SK-N-SH treated with all-trans-retinoic acid at 6 μM for 48 hours (cell line): ENCODE data around the gene SOX8.

Experiments used
- ATAC-seq: fragments of 200-7000 bp; cut with Tn5 transposase; 3 replicates; pipeline ENCODE4 v1.9.1; 2020; ENCODE audit warnings: mild to moderate bottlenecking, moderate library complexity
- ARNTL ChIP-seq: fragments of 450-650 bp; formaldehyde crosslinking; IDR thresholded peaks from 2 replicates; pipeline ENCODE4 v1.5.0; 2020; ENCODE audit warnings: low read depth, mild to moderate bottlenecking, moderate library complexity, borderline replicate concordance
- BACH2 ChIP-seq: fragments of 250-450 bp; sonication (Bioruptor Pico); IDR thresholded peaks from 2 replicates; pipeline ENCODE4 v1.9.0; 2021; ENCODE audit warnings: mild to moderate bottlenecking, borderline replicate concordance
- CREB5 ChIP-seq: fragments of 250-450 bp; sonication (Bioruptor Pico); IDR thresholded peaks from 2 replicates; pipeline ENCODE4 v1.5.1; 2020; ENCODE audit warnings: low read depth, mild to moderate bottlenecking, moderate library complexity
- CSDC2 ChIP-seq: fragments of 250-450 bp; sonication (Bioruptor Pico); IDR thresholded peaks from 2 replicates; pipeline ENCODE4 v1.5.0; 2020; ENCODE audit warnings: mild to moderate bottlenecking, moderate library complexity
- CSRNP3 ChIP-seq: fragments of 250-450 bp; sonication (Bioruptor Pico); IDR thresholded peaks from 2 replicates; pipeline ENCODE4 v1.5.1; 2021; ENCODE audit warnings: mild to moderate bottlenecking, moderate library complexity
- GLIS3 ChIP-seq: fragments of 250-450 bp; sonication (Bioruptor Pico); IDR thresholded peaks from 2 replicates; pipeline ENCODE4 v1.5.0; 2020; ENCODE audit warnings: mild to moderate bottlenecking, moderate library complexity
- ISL1 ChIP-seq: fragments of 250-450 bp; sonication (Bioruptor Pico); IDR thresholded peaks from 2 replicates; pipeline ENCODE4 v2.1.2; 2022; ENCODE audit warnings: mild to moderate bottlenecking, moderate library complexity
- OSR1 ChIP-seq: fragments of 250-450 bp; sonication (Bioruptor Pico); IDR thresholded peaks from 2 replicates; pipeline ENCODE4 v1.8.0; 2022; ENCODE audit warnings: moderate library complexity, mild to moderate bottlenecking, inconsistent platforms
- PATZ1 ChIP-seq: fragments of 250-450 bp; sonication (Bioruptor Pico); IDR thresholded peaks from 2 replicates; pipeline ENCODE4 v1.8.0; 2020; ENCODE audit warnings: mild to moderate bottlenecking, moderate library complexity, borderline replicate concordance
- POU6F1 ChIP-seq: fragments of 250-450 bp; sonication (Bioruptor Pico); IDR thresholded peaks from 2 replicates; pipeline ENCODE4 v1.8.0; 2021; ENCODE audit warnings: low read depth, mild to moderate bottlenecking, moderate library complexity, borderline replicate concordance
- PPARA ChIP-seq: fragments of 250-450 bp; sonication (Bioruptor Pico); IDR thresholded peaks from 2 replicates; pipeline ENCODE4 v1.5.0; 2020; ENCODE audit warnings: mild to moderate bottlenecking, borderline replicate concordance
- SNAI2 ChIP-seq: fragments of 250-450 bp; sonication (Bioruptor Pico); IDR thresholded peaks from 2 replicates; pipeline ENCODE4 v1.5.0; 2020; ENCODE audit warnings: mild to moderate bottlenecking, moderate library complexity
- TCF4 ChIP-seq: fragments of 250-450 bp; sonication (Bioruptor Pico); IDR thresholded peaks from 2 replicates; pipeline ENCODE4 v1.8.0; 2021; ENCODE audit warnings: mild to moderate bottlenecking, moderate library complexity, borderline replicate concordance
- TOX ChIP-seq: fragments of 250-450 bp; sonication (Bioruptor Pico); IDR thresholded peaks from 2 replicates; pipeline ENCODE4 v1.8.0; 2021; ENCODE audit warnings: mild to moderate bottlenecking, moderate library complexity, borderline replicate concordance
- TSHZ2 ChIP-seq: fragments of 250-450 bp; sonication (Bioruptor Pico); IDR thresholded peaks from 2 replicates; pipeline ENCODE4 v1.5.0; 2020; ENCODE audit warnings: mild to moderate bottlenecking, moderate library complexity
- ZC3H10 ChIP-seq: fragments of 250-450 bp; sonication (Bioruptor Pico); IDR thresholded peaks from 2 replicates; pipeline ENCODE4 v1.5.1; 2021; ENCODE audit warnings: mild to moderate bottlenecking, moderate library complexity
- ZFP3 ChIP-seq: fragments of 250-450 bp; sonication (Bioruptor Pico); IDR thresholded peaks from 2 replicates; pipeline ENCODE4 v1.5.0; 2020; ENCODE audit warnings: mild to moderate bottlenecking, moderate library complexity
- ZFP30 ChIP-seq: fragments of 450-650 bp; formaldehyde crosslinking; IDR thresholded peaks from 2 replicates; pipeline ENCODE4 v1.5.0; 2022; ENCODE audit warnings: mild to moderate bottlenecking, moderate library complexity
- ZNF565 ChIP-seq: fragments of 450-650 bp; formaldehyde crosslinking; conservative IDR thresholded peaks from 2 replicates; pipeline ENCODE4 v1.5.0; 2020; ENCODE audit warnings: low read depth, mild to moderate bottlenecking, moderate library complexity
- ZNF70 ChIP-seq: fragments of 450-650 bp; formaldehyde crosslinking; IDR thresholded peaks from 2 replicates; pipeline ENCODE4 v1.5.0; 2020; ENCODE audit warnings: mild to moderate bottlenecking, moderate library complexity

The SOX8 gene

GRCh38 chr16:997440-998051 is 16.0 kb downstream of the SOX8 start:
- ATAC-seq, result peak; percentile 42
- no peak for TF ChIP-seq ZNF565 (CRISPR knock-in tag)
- no peak for TF ChIP-seq ZC3H10 (CRISPR knock-in tag)
- TF ChIP-seq CSDC2 (CRISPR knock-in tag), result no peak
- TF ChIP-seq ZFP30 (CRISPR knock-in tag), result no peak
- TF ChIP-seq SNAI2 (CRISPR knock-in tag), result no peak
- TF ChIP-seq POU6F1 (CRISPR knock-in tag), result no peak

GRCh38 chr16:998211-998610 is 16.6 kb downstream of the SOX8 start:
- ATAC-seq, result no peak
- TF ChIP-seq TSHZ2 (CRISPR knock-in tag) (no peak), POU6F1 (CRISPR knock-in tag) (no peak), CSRNP3 (CRISPR knock-in tag) (no peak), ISL1 (CRISPR knock-in tag) (no peak), TOX (CRISPR knock-in tag) (no peak), OSR1 (CRISPR knock-in tag) (no peak), ZC3H10 (CRISPR knock-in tag) (no peak), TCF4 (CRISPR knock-in tag) (no peak), GLIS3 (no peak), CREB5 (CRISPR knock-in tag) (no peak), BACH2 (CRISPR knock-in tag) (no peak)

GRCh38 chr16:998615-999014 is 17.0 kb downstream of the SOX8 start:
- no peak for ATAC-seq
- no peak for TF ChIP-seq ARNTL (CRISPR knock-in tag)
- no peak for TF ChIP-seq ZNF565 (CRISPR knock-in tag)
- no peak for TF ChIP-seq CSRNP3 (CRISPR knock-in tag)
- no peak for TF ChIP-seq TCF4 (CRISPR knock-in tag)
- TF ChIP-seq ZNF70, result no peak
- TF ChIP-seq ZFP30 (CRISPR knock-in tag), result no peak
- TF ChIP-seq PPARA (CRISPR knock-in tag), result no peak
- no peak for TF ChIP-seq PATZ1 (CRISPR knock-in tag)
- TF ChIP-seq GLIS3, result no peak
- TF ChIP-seq TSHZ2 (CRISPR knock-in tag), result no peak
- TF ChIP-seq ZFP3 (CRISPR knock-in tag), result no peak
- TF ChIP-seq ISL1 (CRISPR knock-in tag), result no peak
- no peak for TF ChIP-seq SNAI2 (CRISPR knock-in tag)
- TF ChIP-seq ZC3H10 (CRISPR knock-in tag), result no peak
- no peak for TF ChIP-seq CSDC2 (CRISPR knock-in tag)
